HG02798 (cell line): ENCODE results near the gene AURKAIP1.

Source experiments
- ATAC-seq: cut with Tn5 transposase; IDR thresholded peaks from one replicate; pipeline ENCODE4 v1.9.1; 2021; ENCODE audit warnings: mild to moderate bottlenecking; ENCODE audit not compliant: unreplicated experiment, poor library complexity

The AURKAIP1 gene

DNA sequence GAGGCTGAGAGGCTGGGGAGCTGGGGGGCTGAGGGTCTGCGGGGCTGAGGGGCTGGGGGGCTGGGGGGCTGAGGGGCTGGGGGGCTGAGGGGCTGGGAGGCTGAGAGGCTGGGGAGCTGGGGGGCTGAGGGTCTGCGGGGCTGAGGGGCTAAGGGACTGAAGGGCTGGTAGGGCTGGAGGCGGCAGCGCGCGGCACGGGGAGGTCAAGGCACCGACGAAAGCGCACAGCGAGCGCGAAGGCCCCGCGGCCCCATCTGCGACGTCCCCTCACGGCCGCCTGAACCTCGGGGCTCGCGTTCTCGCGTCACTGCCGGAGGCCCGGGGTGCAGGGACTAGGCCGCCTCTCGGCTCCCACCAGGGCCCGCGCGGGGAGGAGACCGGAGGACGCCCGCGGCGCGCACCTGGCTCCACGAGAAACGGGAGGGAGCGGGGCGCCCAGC is 50.9 kb downstream of the AURKAIP1 start:
- ATAC-seq = peak; percentile 29
